ENCODE data around the gene RPS6KB2. TPM values are rescaled to one million over a fixed set of nuclear protein-coding genes. Genes with fewer than 3 reads are reported as not detected.

The RPS6KB2 gene
- total RNA-seq, 2 experiments from 2014 or later = 69.3 to 72.0 TPM

DNA sequence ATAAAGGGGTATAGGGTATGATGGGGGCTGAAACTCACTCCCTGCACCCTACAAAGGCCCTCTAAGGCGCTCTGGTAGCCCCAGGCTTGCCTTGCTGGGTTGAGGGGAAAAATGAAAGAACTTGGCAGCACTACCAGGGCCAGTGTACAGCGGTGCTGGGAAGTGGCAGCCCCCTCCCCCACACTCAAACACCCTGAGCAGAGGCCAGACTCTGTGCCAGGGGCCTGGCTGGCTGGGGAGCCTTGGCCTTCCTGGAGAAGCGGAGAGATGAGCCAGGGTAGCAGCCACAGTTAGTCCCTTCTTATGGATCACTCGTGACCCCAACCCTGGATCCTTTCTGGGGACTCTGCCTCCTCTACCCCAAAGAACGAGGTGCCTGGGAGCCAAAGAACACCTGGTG lies 38.1 kb downstream of the RPS6KB2 start:
- TF ChIP-seq, protein P1, sequence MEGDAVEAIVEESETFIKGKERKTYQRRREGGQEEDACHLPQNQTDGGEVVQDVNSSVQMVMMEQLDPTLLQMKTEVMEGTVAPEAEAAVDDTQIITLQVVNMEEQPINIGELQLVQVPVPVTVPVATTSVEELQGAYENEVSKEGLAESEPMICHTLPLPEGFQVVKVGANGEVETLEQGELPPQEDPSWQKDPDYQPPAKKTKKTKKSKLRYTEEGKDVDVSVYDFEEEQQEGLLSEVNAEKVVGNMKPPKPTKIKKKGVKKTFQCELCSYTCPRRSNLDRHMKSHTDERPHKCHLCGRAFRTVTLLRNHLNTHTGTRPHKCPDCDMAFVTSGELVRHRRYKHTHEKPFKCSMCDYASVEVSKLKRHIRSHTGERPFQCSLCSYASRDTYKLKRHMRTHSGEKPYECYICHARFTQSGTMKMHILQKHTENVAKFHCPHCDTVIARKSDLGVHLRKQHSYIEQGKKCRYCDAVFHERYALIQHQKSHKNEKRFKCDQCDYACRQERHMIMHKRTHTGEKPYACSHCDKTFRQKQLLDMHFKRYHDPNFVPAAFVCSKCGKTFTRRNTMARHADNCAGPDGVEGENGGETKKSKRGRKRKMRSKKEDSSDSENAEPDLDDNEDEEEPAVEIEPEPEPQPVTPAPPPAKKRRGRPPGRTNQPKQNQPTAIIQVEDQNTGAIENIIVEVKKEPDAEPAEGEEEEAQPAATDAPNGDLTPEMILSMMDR (IDR thresholded peaks at IDR 0.05) = no peak
- Mint-ChIP-seq H3K36me3 (ENCODE audit: low read depth) (no peaks in the 10 kb centered on the region), H3K27ac (peak overlapping the region; percentile 88), H3K4me1 (ENCODE audit: low read depth) (peaks cover 43% of the 10 kb centered on the region), H3K27me3 (no peaks in the 10 kb centered on the region), H3K9me3 (no peaks in the 10 kb centered on the region), H3K4me3 (peak overlapping the region; percentile 54)
- H3K36me3 ChIP-seq (ENCODE audit: insufficient read depth, low read length) = peaks cover 6% of the 10 kb centered on the region
- POLR2A ChIA-PET = interaction anchor here (0.7 to 8.5 kb wide), 11 partner anchors 13 to 195 kb away, joined by 3 to 131 read pairs (median 10); partner anchors contain the start of genes AIP, CORO1B, PPP1CA and PTPRCAP
- H3K27me3 ChIP-seq (ENCODE audit: control insufficient read depth in 1 of 2, insufficient read depth in 2 of 2, low read length in 2 of 2) = no peaks in the 10 kb centered on the region
- ATAC-seq (ENCODE audit: poor library complexity) = no peak
- peak in 1 of 14 experiments; percentile 17 for DNase-seq
- H3K9me3 ChIP-seq (ENCODE audit: control insufficient read depth in 1 of 2, insufficient read depth in 1 of 2, low read length in 2 of 2) = no peaks in the 10 kb centered on the region
- intact Hi-C loops (cut with DNase I, micrococcal nuclease) = loop anchor here in 1 of 2 experiments (5.0 kb wide), 1 partner anchor 49 kb away; the partner anchor contains the start of gene CARNS1
- H3K27ac ChIP-seq (ENCODE audit: low read depth in 1 of 2, low read length in 2 of 2) = peak overlapping the region; percentile 5 to 17
- peaks cover 61% of the 10 kb centered on the region for H3K4me1 ChIP-seq (ENCODE audit: insufficient read depth, low read length)
- CTCF ChIA-PET = interaction anchor here (1.6 kb wide), 1 partner anchor 84 kb away, joined by 6 read pairs; no protein-coding TSS in a partner anchor
- H3K4me3 ChIP-seq (ENCODE audit: low read length) = no peak overlapping the region

DNA sequence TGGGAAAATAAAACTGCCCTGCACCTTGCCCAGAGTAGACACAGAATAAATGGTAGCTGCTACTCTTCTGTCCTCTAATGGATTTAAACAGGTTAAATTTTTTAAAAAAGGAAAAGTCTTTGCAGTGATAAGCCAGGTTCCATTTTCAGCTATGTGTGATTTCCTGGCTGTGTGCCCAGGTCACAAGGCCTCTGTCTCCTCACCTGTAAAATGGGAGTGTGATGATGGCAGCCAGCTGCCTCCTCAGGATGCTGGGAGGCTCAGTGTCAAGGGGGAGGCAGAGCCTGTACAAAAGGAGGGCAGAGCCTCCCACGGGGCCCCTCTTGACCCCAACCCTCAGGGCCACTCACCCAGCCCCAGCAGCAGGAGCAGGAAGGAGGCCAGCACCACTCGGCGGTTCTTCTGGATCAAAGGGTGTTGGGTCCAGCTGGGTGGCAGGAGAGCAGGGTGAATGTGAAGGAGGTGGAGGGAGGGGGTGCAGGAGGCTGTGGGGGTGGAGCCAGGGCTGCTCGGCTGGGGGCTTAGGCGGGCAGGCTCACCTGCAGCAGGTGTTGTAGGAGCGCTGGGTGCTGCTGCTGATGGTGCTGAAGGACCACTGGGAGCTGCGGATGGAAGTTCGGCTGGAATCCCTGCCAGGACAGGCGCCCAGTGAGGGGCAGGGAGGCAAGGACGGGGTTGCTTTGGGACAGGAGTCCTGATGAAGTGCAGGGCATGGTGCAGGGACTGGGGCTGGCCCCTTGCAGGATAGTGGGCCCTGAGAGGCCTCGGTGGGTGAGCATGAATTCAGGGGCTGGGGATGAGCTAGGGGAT lies 38.9 kb downstream of the RPS6KB2 start:
- Histone ChIP-seq H3K27me3 (ENCODE audit: control insufficient read depth in 1 of 2, insufficient read depth in 2 of 2, low read length in 2 of 2) (no peaks in the 10 kb centered on the region), H3K4me3 (ENCODE audit: low read length) (no peak overlapping the region), H3K9me3 (ENCODE audit: control insufficient read depth in 1 of 2, insufficient read depth in 1 of 2, low read length in 2 of 2) (no peaks in the 10 kb centered on the region), H3K36me3 (ENCODE audit: insufficient read depth, low read length) (peaks cover 6% of the 10 kb centered on the region), H3K27ac (ENCODE audit: low read depth in 1 of 2, low read length in 2 of 2) (peak overlapping the region; percentile 5 to 81), H3K4me1 (ENCODE audit: insufficient read depth, low read length) (peaks cover 61% of the 10 kb centered on the region)
- H3K4me1 Mint-ChIP-seq (ENCODE audit: low read depth) = peaks cover 43% of the 10 kb centered on the region
- H3K27me3 Mint-ChIP-seq = no peaks in the 10 kb centered on the region
- TF ChIP-seq, protein P1 (IDR thresholded peaks at IDR 0.05) = no peak
- intact Hi-C loops (cut with DNase I, micrococcal nuclease) = loop anchor here in 1 of 2 experiments (5.0 kb wide), 1 partner anchor 50 kb away; the partner anchor contains the start of gene CARNS1
- POLR2A ChIA-PET = interaction anchor here (1.3 to 8.5 kb wide), 15 partner anchors 9 to 114 kb away, joined by 3 to 131 read pairs (median 15); partner anchors contain the start of genes AIP, CDK2AP2, PITPNM1 and POLD4
- CTCF ChIA-PET = interaction anchor here (0.7 to 3.0 kb wide), 6 partner anchors 16 to 85 kb away, joined by 3 to 28 read pairs (median 4); partner anchors contain the start of gene PPP1CA
- no peaks in the 10 kb centered on the region for H3K9me3 Mint-ChIP-seq
- no peaks in the 10 kb centered on the region for H3K36me3 Mint-ChIP-seq (ENCODE audit: low read depth)
- H3K4me3 Mint-ChIP-seq = peak overlapping the region; percentile 91
- DNase-seq (no peak), ATAC-seq (ENCODE audit: poor library complexity) (no peak)
- H3K27ac Mint-ChIP-seq = peak overlapping the region; percentile 88

DNA sequence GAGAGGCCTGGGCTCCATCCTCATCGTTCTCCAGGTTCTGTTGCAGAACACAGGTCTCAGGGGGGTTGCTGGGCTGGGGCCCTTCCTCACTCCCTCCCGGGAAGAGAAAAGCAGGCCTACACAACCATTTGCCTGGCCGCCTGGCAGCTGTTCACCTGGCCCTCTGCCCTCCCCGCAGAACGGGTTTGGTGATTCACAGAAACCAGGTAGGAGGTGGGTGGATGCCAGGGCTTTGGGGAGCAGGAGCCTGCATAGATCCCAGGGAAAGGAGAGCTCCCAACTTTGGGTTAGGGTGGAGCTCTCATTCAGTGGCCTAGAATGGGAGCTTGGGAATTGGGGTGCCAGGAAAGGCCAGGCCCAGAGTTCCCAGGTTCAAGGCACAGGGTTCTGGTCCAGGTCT lies 39.8 kb downstream of the RPS6KB2 start:
- Mint-ChIP-seq H3K27ac (peak overlapping the region; percentile 88), H3K36me3 (ENCODE audit: low read depth) (no peaks in the 10 kb centered on the region), H3K4me1 (ENCODE audit: low read depth) (peaks cover 43% of the 10 kb centered on the region), H3K4me3 (peak overlapping the region; percentile 91), H3K27me3 (no peaks in the 10 kb centered on the region), H3K9me3 (no peaks in the 10 kb centered on the region)
- intact Hi-C loops (cut with DNase I, micrococcal nuclease) = loop anchor here (2.0 to 5.0 kb wide), 3 partner anchors 31 to 65 kb away; partner anchors contain the start of genes CARNS1 (in 1 of the 2) and PTPRCAP (in 1 of the 2)
- POLR2A ChIA-PET = interaction anchor here (1.0 to 8.5 kb wide), 20 partner anchors 10 to 228 kb away, joined by 3 to 131 read pairs (median 9); partner anchors contain the start of genes AIP, CDK2AP2, PITPNM1 and POLD4
- CTCF ChIA-PET = interaction anchor here (1.3 to 3.0 kb wide), 7 partner anchors 14 to 117 kb away, joined by 3 to 28 read pairs (median 3); partner anchors contain the start of genes AIP and PPP1CA
- Histone ChIP-seq H3K27ac (ENCODE audit: low read depth in 1 of 2, low read length in 2 of 2) (peak overlapping the region; percentile 50 to 81), H3K4me1 (ENCODE audit: insufficient read depth, low read length) (peaks cover 61% of the 10 kb centered on the region), H3K27me3 (ENCODE audit: control insufficient read depth in 1 of 2, insufficient read depth in 2 of 2, low read length in 2 of 2) (no peaks in the 10 kb centered on the region), H3K9me3 (ENCODE audit: control insufficient read depth in 1 of 2, insufficient read depth in 1 of 2, low read length in 2 of 2) (no peaks in the 10 kb centered on the region), H3K36me3 (ENCODE audit: insufficient read depth, low read length) (peaks cover 6% of the 10 kb centered on the region), H3K4me3 (ENCODE audit: low read length) (peak overlapping the region; percentile 83)
- TF ChIP-seq, protein P1 (IDR thresholded peaks at IDR 0.05) = no peak
- ATAC-seq (ENCODE audit: poor library complexity) (no peak), DNase-seq (peak in 2 of 14 experiments; percentile 26 to 35)

Data from CD4-positive, alpha-beta T cell (primary cell).